AG09319 (cell line): Measurements from ENCODE around the gene RSBN1L.

Experiments used
- DNase-seq: peaks from one replicate; pipeline ENCODE4 v3.0.0-alpha.2; 2010; ENCODE audit warnings: low read depth; ENCODE audit errors: extremely low read depth
- TF ChIP-seq, protein P1 (sequence below): IDR thresholded peaks from 2 replicates; pipeline ENCODE4 v1.5.1; 2011; ENCODE audit warnings: low read depth, mild to moderate bottlenecking, inconsistent platforms, low read length, moderate library complexity

The RSBN1L gene

DNA sequence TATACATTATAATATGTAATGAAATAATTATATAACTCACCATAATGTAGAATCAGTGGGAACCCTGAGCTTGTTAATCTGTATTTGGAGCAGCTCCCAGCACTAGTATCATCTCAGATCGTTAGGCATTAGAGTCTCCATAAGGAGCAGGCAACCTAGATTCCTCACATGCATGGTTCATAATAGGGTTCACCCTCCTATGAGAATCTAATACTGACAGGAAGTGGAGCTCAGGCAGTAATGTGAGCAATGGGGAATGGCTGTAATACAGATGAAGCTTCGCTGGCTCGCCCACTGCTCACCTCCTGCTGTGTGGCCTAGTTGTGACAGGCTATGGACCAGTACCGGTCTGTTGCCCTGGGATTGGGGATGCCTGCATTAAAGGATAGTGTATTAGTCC, 49.5 kb downstream of the RSBN1L start:
- no peak for DNase-seq
- TF ChIP-seq, protein P1, sequence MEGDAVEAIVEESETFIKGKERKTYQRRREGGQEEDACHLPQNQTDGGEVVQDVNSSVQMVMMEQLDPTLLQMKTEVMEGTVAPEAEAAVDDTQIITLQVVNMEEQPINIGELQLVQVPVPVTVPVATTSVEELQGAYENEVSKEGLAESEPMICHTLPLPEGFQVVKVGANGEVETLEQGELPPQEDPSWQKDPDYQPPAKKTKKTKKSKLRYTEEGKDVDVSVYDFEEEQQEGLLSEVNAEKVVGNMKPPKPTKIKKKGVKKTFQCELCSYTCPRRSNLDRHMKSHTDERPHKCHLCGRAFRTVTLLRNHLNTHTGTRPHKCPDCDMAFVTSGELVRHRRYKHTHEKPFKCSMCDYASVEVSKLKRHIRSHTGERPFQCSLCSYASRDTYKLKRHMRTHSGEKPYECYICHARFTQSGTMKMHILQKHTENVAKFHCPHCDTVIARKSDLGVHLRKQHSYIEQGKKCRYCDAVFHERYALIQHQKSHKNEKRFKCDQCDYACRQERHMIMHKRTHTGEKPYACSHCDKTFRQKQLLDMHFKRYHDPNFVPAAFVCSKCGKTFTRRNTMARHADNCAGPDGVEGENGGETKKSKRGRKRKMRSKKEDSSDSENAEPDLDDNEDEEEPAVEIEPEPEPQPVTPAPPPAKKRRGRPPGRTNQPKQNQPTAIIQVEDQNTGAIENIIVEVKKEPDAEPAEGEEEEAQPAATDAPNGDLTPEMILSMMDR: no peak

- DNase-seq: no peak
- TF ChIP-seq, protein P1: no peak
These were observed 50.0 kb downstream of the RSBN1L start for GRCh38 chr7:77746164-77746823.

DNA sequence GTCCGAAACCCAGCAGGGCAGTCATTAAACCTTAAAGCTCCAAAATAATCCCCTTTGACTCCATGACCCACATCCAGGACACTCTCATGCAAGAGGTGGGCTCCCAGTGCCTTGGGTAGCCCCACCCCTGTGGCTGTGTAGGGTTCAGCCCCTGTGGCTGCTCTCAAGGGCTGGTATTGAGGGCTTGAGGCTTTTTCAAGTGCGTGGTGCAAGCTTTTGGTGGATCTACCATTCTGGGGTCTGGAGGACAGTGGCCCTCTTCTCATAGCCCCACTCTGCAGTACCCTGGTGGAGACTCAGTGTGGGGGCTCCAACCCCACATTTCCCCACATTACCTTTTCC, 50.5 kb downstream of the RSBN1L start:
- DNase-seq: no peak
- TF ChIP-seq, protein P1: no peak

DNA sequence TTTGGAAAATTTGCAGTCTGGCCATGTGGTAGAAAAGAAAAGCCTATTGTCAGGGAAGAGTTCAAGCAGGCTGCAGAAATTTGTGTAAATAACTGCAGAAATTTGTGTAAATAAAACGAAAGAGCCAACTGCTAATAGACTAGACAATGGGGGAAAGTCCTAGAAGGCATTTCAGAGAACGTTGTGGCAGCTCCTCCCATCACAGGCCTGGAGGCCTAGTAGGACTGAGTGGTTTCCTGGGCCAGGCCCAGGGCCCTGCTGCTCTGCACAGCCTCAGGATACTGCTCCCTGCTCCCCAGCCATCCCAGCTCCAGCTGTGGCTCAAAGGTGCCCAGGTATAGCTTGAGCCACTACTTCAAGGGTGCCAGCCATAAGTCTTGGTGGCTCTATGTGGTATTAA, 50.9 kb downstream of the RSBN1L start:
- TF ChIP-seq, protein P1: no peak
- no peak for DNase-seq

GRCh38 chr7:77747718-77748117, 51.5 kb downstream of the RSBN1L start:
- TF ChIP-seq, protein P1: no peak

DNA sequence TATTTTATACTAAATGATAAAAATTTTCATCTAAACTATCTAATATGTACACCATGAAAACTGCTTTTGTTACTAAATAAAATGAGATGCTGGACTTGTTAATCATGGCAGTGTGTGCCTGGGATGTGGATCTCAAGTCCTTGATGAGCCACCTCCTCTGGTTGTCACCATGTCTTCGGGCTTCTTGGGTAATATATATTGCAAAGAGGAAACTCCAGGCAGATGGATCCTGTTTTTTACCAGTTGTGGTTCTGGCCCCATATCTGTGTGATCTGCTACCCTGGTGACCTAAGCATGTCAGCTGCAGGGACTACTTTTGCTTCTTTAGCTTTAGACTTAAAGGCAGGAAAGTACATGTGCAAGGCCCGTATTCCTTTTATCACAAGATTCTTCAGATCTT, 55.8 kb downstream of the RSBN1L start:
- no peak for DNase-seq
- TF ChIP-seq, protein P1: no peak

More at GRCh38 chr7:77747718-77748117, 51.5 kb downstream of the RSBN1L start:
- no peak for DNase-seq

DNA sequence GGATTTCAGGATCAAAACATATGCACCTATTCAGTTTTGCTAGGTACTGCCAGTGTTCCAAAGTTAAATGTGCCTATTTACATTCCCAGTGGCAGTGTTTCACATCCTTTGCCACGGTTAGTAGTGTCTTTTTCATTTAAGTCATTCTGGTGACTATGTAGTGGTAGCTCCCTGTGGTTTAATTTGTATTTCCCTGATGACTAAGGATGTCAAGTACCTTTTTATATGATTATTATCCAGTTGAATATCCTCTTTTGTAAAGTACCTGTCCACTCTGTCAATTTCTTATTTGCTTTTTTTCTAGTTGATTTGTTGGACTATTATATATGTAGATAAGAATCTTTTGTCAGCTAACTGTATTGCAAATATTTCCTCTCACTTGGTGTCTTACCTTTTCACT, 56.9 kb downstream of the RSBN1L start:
- TF ChIP-seq, protein P1: no peak
- DNase-seq: no peak
